ENCODE results near the gene IVNS1ABP.
A peak's percentile ranks its signal among the peaks of the same experiment; 100 is the strongest.

IVNS1ABP gene

DNA sequence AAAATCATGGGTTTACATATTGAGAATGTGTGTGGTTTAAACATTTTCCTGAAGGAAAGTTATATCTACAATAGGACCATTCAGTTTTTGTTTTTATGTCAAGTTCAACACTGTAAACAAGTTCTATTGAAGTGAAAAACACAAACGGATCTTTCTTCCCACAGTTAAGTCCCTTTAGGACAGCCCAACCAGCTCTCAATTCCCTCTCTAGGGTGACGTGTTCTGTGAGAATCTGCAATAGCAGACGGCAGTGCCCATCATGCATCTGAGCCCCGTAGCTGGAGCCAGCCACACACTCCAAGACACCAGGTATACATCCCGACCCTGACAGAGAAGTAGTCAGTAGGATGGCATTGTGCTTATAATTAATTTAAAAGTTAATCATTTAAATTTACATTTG lies 26.3 kb upstream of the IVNS1ABP start:
- FAIRE-seq (no peak), DNase-seq (ENCODE audit: insufficient read length, low spot score) (no peak)
- TF ChIP-seq, protein P1, sequence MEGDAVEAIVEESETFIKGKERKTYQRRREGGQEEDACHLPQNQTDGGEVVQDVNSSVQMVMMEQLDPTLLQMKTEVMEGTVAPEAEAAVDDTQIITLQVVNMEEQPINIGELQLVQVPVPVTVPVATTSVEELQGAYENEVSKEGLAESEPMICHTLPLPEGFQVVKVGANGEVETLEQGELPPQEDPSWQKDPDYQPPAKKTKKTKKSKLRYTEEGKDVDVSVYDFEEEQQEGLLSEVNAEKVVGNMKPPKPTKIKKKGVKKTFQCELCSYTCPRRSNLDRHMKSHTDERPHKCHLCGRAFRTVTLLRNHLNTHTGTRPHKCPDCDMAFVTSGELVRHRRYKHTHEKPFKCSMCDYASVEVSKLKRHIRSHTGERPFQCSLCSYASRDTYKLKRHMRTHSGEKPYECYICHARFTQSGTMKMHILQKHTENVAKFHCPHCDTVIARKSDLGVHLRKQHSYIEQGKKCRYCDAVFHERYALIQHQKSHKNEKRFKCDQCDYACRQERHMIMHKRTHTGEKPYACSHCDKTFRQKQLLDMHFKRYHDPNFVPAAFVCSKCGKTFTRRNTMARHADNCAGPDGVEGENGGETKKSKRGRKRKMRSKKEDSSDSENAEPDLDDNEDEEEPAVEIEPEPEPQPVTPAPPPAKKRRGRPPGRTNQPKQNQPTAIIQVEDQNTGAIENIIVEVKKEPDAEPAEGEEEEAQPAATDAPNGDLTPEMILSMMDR (IDR thresholded peaks at IDR 0.05; ENCODE audit: insufficient read depth, missing control alignments), result no peak

DNA sequence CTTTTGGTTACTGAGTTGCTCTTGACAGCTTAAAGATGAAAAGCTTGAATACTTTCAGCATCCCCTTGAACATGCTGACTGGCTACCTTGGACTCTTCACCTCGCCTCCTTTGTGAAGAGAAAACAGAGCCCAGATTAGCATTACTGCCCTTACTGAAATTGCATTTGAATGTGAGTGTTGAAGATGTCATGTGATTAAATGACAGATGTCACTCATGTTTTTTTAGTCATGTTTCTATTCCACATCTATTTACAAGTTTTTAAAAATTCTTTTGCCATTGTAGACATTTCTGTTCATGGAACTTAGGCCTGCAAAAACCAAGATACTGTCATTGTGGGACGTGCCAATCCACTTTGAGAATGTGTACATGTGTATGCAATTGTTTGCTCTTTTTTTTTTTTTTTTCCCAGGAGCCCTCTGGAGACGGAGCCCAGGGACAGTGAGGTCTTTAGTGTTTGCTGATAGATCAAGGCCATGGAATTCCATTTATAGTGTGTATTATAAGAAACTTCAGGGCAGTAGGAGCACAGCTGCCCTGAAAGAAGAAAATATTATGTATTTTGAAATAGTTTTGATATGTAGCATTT lies 25.7 kb upstream of the IVNS1ABP start:
- TF ChIP-seq, protein P1 (IDR thresholded peaks at IDR 0.05; ENCODE audit: insufficient read depth, missing control alignments), result no peak
- DNase-seq (ENCODE audit: insufficient read length, low spot score) (no peak), FAIRE-seq (peak; percentile 38)

DNA sequence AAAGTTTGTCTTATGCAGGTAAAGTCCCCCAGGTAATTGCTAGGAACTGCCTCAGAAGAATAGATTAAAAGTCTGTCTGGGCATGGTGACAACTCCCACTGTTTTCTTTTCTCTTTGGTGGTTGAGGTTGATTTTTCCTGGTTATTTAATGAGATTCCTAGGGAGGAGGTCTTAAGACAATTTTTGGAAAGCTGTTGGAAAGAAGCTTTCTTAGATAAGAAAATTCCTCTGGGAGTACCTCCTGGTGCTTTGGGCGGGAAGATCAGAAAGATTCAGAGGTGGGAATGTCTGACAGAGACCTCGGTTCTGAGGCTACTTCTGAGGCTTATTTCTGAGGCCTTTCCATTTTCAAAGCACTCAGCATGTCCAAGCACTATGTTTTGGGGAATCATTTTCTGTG lies 25.0 kb upstream of the IVNS1ABP start:
- DNase-seq (ENCODE audit: insufficient read length, low spot score), result no peak
- TF ChIP-seq, protein P1 (IDR thresholded peaks at IDR 0.05; ENCODE audit: insufficient read depth, missing control alignments), result no peak
- no peak for FAIRE-seq

DNA sequence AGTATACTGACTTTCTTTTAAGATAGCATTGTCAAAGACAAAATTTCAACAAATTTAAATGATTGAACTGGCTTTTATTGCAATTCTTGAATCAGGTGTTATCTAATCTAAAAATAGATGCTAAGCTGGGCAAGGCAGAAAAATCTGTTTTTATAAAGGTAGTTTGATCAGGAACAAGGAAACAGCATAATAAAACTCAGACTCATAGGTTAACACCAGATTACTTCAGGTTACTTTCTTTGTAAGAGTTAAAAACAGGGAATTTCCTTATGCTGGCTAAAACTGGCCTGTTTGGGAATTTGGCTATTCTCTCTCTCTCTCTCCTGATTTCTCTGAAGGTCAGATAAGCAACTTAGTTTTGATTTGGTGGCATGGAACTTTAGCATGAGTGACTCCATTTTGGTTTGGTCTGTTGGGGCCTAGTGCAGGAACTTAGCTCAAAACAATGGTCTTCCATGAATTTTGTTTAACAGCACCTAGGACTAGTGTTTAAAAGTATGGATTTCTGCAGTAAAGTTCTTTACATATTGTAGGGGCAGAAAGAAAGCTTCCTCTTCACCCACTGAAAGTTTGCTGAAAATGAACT lies 24.2 kb upstream of the IVNS1ABP start:
- TF ChIP-seq, protein P1 (IDR thresholded peaks at IDR 0.05; ENCODE audit: insufficient read depth, missing control alignments), result no peak
- no peak for FAIRE-seq
- DNase-seq (ENCODE audit: insufficient read length, low spot score), result no peak

DNA sequence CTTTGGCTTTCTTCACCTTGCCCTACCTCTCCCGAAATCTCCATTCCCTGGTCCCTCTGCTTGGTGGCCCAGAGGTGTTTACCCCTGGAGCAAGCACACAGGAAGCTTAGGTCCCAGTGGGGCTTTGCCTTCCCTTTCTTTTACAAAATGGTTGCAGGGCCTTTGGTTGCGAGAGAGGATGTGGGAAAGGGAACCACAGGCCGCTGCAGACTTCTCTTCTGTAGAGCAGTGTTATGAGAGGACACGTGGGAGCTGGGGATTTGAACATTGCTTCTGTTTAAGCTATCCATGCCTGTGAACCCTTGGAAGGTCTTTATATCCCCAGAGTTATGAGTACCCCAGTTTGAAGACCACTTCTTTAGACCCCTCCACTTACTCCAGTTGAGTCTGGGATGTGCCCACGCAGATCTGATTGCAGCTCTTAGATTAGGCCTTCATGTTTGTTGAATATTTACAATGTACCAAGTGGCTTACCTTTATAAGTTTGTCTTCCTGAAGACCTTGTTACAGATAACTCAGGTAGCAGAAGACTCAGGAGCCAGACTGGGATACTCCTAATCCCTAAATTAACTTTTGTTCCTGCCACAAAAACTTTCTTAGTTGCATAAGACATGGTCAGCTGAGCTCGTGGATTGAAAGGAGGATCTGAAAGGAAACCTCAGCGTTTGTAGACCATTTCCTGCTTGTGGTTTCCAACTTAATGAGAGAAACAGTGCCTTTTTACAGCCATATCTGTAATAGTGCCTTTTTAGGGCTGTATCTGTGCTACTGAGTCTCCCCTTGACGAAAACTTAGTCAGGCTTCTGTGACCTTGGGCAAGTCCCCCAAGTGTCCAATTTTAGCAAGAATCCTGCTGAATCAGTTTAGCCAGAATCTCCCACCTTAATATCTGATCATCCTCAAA lies 21.9 kb upstream of the IVNS1ABP start:
- FAIRE-seq (no peak), DNase-seq (ENCODE audit: insufficient read length, low spot score) (no peak)
- TF ChIP-seq, protein P1 (IDR thresholded peaks at IDR 0.05; ENCODE audit: insufficient read depth, missing control alignments), result no peak

DNA sequence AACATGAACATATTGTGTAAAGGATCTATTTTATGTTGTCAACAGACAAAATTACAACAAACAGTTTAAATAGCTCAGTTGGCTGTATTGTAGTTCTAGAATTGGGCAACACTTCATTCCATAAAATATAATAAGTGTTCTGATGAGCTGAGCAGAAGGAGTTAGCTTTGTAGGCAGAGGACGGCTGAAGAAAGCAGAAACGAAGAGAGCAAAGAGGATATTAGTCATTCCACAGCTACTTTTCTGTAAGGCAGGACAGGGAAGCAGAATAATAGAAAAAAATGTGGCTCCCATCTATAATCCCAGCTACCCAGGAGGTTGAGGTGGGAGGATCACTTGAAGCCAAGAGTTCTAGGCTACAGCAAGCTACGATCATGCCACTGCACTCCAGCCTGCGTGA lies 20.2 kb upstream of the IVNS1ABP start:
- FAIRE-seq (no peak), DNase-seq (ENCODE audit: insufficient read length, low spot score) (no peak)
- TF ChIP-seq, protein P1 (IDR thresholded peaks at IDR 0.05; ENCODE audit: insufficient read depth, missing control alignments), result no peak

All from D721Med (cell line).